BJ (cell line): ENCODE measurements around the gene HOXD8. TPM values are rescaled to one million over a fixed set of nuclear protein-coding genes. Genes with fewer than 3 reads are reported as not detected.

Experiments
- CTCF ChIA-PET: fragments of 350-600 bp; formaldehyde crosslinking; extraction: SDS; loops from one replicate; lab custom pipeline; 2021; ENCODE audit warnings: antibody characterized with exemption, inconsistent platforms; lab: Yijun Ruan, JAX
- POLR2A ChIA-PET: fragments of 300-600 bp; sonication (Branson Sonifier 250); formaldehyde crosslinking; extraction: SDS; loops from one replicate; lab custom pipeline; 2021; ENCODE audit warnings: antibody characterized with exemption; lab: Charles Lee
- DNase-seq: peaks from one replicate; pipeline ENCODE4 v3.0.0-alpha.2; 2011; ENCODE audit warnings: low read depth
- H3K27me3 ChIP-seq: 2 replicates; pipeline ENCODE4 v1.6.0; 2011; ENCODE audit warnings: low read length; ENCODE audit not compliant: control insufficient read depth, insufficient read depth
- H3K36me3 ChIP-seq: 2 replicates; pipeline ENCODE4 v1.5.1; 2011; ENCODE audit warnings: low read length; ENCODE audit not compliant: control insufficient read depth, insufficient read depth
- H3K4me3 ChIP-seq: 2 replicates; pipeline ENCODE4 v1.5.1; 2011; ENCODE audit warnings: low read depth, mild to moderate bottlenecking, control low read depth, low read length
- CTCF ChIP-seq: IDR thresholded peaks from 2 replicates; pipeline ENCODE4 v1.5.1; 2011; ENCODE audit warnings: low read depth, mild to moderate bottlenecking, control low read depth, inconsistent platforms, low read length, moderate library complexity; ENCODE audit not compliant: insufficient read depth
- polyA plus RNA-seq: library from polyadenylated mRNA; depleted of rRNA; stranded (reverse); fragments of >200 nt; gene quantifications from 2 replicates; pipeline ENCODE4 v1.2.3, GENCODE V29; 2011; rRNA removed
- small RNA-seq: library from RNA; depleted of rRNA; stranded (forward); fragments of <200 nt; gene quantifications from one replicate; pipeline ENCODE3, GENCODE V24; 2012; ENCODE audit warnings: low replicate concordance, low read depth; ENCODE audit not compliant: insufficient read length

Gene HOXD8
- polyA plus RNA-seq, 1 experiment = 0.86 TPM

- Histone ChIP-seq H3K27me3 (peaks cover 58% of the 10 kb centered on the region), H3K36me3 (no peaks in the 10 kb centered on the region), H3K4me3 (no peak overlapping the region)
- ChIA-PET POLR2A (no interaction called here), CTCF (no interaction called here)
- DNase-seq = no peak
- no peak for TF ChIP-seq CTCF
These were observed 48.1 kb downstream of the HOXD8 start for GRCh38 chr2:176177580-176178037.

GRCh38 chr2:176178038-176178756 is 48.7 kb downstream of the HOXD8 start:
- POLR2A ChIA-PET = no interaction called here
- Histone ChIP-seq H3K4me3 (no peak overlapping the region), H3K27me3 (peaks cover 54% of the 10 kb centered on the region), H3K36me3 (no peaks in the 10 kb centered on the region)
- DNase-seq = no peak
- TF ChIP-seq CTCF = no peak
- CTCF ChIA-PET = no interaction called here

GRCh38 chr2:176178757-176179295 is 49.3 kb downstream of the HOXD8 start:
- no peak for DNase-seq

GRCh38 chr2:176181551-176181950 is 52.0 kb downstream of the HOXD8 start:
- Histone ChIP-seq H3K27me3 (peaks cover 35% of the 10 kb centered on the region), H3K36me3 (no peaks in the 10 kb centered on the region), H3K4me3 (no peak overlapping the region)
- DNase-seq = no peak
- ChIA-PET CTCF (interaction anchor here (0.9 kb wide), 1 partner anchor 55 kb away, joined by 3 read pairs; no protein-coding TSS in a partner anchor), POLR2A (no interaction called here)
- TF ChIP-seq CTCF = no peak

More at GRCh38 chr2:176178757-176179295, 49.3 kb downstream of the HOXD8 start:
- no peak overlapping the region for H3K4me3 ChIP-seq
- ChIA-PET CTCF (interaction anchor here (0.6 kb wide), 1 partner anchor 39 kb away, joined by 3 read pairs; no protein-coding TSS in a partner anchor), POLR2A (no interaction called here)
- no peak for TF ChIP-seq CTCF
- H3K27me3 ChIP-seq = peaks cover 54% of the 10 kb centered on the region
- no peaks in the 10 kb centered on the region for H3K36me3 ChIP-seq

Small RNAs within 50 kb of the gene (small RNA-seq; reads per million reads assigned to genes)
- gene MIR10B = 358 reads per million, percentile 95 among the genes with 10 or more reads in this experiment

Other genes with a start within 250 kb of the HOXD8 start
- gene LNPK, start 127.4 kb upstream of the HOXD8 start, polyA plus RNA-seq = 19.6 and 36.5 TPM in 2 replicates
- not detected in 2 replicates for gene EVX2, start 45.7 kb upstream of the HOXD8 start, polyA plus RNA-seq
- 0.43 and 0.71 TPM in 2 replicates for gene HOXD13, start 37.0 kb upstream of the HOXD8 start, polyA plus RNA-seq
- gene HOXD12, start 29.9 kb upstream of the HOXD8 start, polyA plus RNA-seq = not detected in 2 replicates
- gene HOXD11, start 22.4 kb upstream of the HOXD8 start, polyA plus RNA-seq = 9.8 and 9.9 TPM in 2 replicates
- gene HOXD10, start 12.9 kb upstream of the HOXD8 start, polyA plus RNA-seq = 11.0 and 12.6 TPM in 2 replicates
- 1.7 and 1.8 TPM in 2 replicates for gene HOXD9, start 7.0 kb upstream of the HOXD8 start, polyA plus RNA-seq
- 0.12 and 0.28 TPM in 2 replicates for gene HOXD4, start 21.8 kb downstream of the HOXD8 start, polyA plus RNA-seq
- gene HOXD3, start 27.6 kb downstream of the HOXD8 start, polyA plus RNA-seq = 0.07 TPM in 1 of 2 replicates, not detected in the other
- gene HOXD1, start 59.0 kb downstream of the HOXD8 start, polyA plus RNA-seq = not detected in 2 replicates
- gene MTX2, start 139.7 kb downstream of the HOXD8 start, polyA plus RNA-seq = 17.7 and 31.5 TPM in 2 replicates